ENCODE data around the gene KDF1. TPM values are rescaled to one million over a fixed set of nuclear protein-coding genes. Genes with fewer than 3 reads are reported as not detected.
"Not testable (repeated sequence)": the region's sequence is repeated elsewhere in the genome, so short reads cannot be mapped to it uniquely, and the experiment has no call there.

KDF1 gene
- total RNA-seq, 4 donors from 2014 or later = 13.2 to 40.1 (median 31.8) TPM

DNA sequence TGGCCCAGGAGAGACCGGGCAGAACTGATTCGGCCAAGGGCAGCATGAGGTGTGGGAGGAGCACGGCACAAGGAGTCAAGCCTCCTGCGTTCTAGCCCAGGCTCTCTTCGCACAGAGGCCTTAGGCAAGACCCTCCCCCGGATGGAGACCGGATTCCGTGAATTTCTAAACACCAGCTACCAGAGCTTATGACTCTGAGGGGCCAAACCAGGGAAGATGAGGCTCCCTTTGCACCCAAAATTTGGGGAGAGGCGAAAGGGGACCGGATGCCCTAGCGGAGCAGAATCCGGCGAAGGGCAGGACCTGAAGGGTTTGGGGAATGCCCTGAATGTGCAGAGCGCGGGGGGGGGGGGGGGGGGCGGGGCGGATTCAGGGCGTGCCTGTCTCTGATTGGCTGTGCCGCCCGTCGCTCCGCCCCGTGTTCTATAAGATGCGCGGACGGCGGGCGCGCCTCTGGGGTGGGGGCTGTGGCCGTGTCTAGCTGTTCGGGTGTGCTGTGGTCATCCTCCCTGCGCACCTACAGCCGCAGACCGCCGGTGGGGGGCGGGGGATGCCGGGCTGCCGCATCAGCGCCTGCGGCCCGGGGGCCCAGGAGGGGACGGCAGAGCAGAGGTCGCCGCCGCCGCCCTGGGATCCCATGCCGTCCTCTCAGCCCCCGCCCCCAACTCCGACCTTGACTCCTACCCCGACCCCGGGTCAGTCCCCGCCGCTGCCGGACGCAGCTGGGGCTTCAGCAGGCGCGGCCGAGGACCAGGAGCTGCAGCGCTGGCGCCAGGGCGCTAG lies 33.2 kb upstream of the KDF1 start, which contains the start of gene TRNP1:
Gene TRNP1 (plus strand): TSS at position 456 of the 783 bp plus-strand sequence. CDS start 95 bp downstream, at position 551.
- no peaks in the 10 kb centered on the region for H3K9me3 ChIP-seq
- no peaks in the 10 kb centered on the region for H3K36me3 ChIP-seq
- H3K27ac ChIP-seq = peak within 1 kb of the TSS in 3 of 4 donors; percentile 30 to 74 (median 66)
- peak; percentile 68 to 80 (median 79) for DNase-seq
- H3K4me1 ChIP-seq = peaks cover 0 to 33% (median 8%) of the 10 kb centered on the region in 4 donors
- peak in 1 of 2 donors; percentile 17 for TF ChIP-seq POLR2A (IDR thresholded peaks at IDR 0.05)
- TF ChIP-seq, protein P1, sequence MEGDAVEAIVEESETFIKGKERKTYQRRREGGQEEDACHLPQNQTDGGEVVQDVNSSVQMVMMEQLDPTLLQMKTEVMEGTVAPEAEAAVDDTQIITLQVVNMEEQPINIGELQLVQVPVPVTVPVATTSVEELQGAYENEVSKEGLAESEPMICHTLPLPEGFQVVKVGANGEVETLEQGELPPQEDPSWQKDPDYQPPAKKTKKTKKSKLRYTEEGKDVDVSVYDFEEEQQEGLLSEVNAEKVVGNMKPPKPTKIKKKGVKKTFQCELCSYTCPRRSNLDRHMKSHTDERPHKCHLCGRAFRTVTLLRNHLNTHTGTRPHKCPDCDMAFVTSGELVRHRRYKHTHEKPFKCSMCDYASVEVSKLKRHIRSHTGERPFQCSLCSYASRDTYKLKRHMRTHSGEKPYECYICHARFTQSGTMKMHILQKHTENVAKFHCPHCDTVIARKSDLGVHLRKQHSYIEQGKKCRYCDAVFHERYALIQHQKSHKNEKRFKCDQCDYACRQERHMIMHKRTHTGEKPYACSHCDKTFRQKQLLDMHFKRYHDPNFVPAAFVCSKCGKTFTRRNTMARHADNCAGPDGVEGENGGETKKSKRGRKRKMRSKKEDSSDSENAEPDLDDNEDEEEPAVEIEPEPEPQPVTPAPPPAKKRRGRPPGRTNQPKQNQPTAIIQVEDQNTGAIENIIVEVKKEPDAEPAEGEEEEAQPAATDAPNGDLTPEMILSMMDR (IDR thresholded peaks at IDR 0.05) = no peak
- H3K4me3 ChIP-seq = peak within 1 kb of the TSS; percentile 42 to 85 (median 67)
- peaks cover 0 to 7% of the 10 kb centered on the region in 2 donors for H3K27me3 ChIP-seq

DNA sequence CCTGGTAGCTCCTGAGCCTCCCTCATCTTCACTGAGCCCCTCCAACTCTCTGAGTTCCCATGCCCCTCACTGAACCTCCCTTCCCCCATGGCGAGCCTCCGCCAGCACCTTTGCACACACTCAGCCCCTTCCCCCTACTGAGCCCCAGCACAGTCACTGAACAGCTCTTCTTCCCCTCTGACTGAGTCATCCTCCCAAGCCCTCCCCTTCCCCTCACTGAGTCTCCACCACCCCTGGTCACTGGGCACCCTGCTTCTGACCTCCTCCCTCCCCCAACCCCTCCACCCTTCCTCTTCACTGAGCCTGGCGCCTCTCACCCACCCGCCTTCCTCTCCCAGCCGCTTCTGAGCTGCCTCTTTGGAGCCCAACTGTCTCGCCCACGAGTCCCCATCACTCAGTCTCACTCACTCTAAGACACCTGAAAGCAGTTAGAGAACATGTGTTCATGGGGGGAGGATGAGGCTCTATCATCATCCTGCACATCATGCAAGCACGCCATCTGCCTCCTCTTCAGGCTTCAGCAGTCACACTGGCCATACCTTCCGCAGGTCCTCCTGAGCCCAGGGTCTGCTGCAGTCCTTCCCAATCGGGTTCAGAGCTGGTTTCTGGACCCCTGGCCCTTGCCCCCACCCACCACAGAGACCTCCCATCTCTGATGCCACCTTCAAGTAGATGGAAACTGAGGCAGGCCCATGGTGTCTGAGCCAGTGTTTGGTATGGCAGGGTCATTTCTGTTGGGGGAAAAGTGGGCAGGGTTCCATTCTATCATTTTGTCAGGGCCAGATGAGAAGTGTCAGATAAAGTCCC lies 31.2 kb upstream of the KDF1 start:
- Histone ChIP-seq H3K9me3 (no peaks in the 10 kb centered on the region), H3K27ac (peak overlapping the region in 1 of 4 donors; percentile 50), H3K4me1 (peaks cover 0 to 20% (median 6%) of the 10 kb centered on the region in 4 donors), H3K4me3 (no peak overlapping the region), H3K27me3 (peaks cover 0 to 7% of the 10 kb centered on the region in 2 donors), H3K36me3 (no peaks in the 10 kb centered on the region)
- TF ChIP-seq POLR2A (IDR thresholded peaks at IDR 0.05) = no peak
- TF ChIP-seq, protein P1 (IDR thresholded peaks at IDR 0.05) = no peak
- no peak for DNase-seq

DNA sequence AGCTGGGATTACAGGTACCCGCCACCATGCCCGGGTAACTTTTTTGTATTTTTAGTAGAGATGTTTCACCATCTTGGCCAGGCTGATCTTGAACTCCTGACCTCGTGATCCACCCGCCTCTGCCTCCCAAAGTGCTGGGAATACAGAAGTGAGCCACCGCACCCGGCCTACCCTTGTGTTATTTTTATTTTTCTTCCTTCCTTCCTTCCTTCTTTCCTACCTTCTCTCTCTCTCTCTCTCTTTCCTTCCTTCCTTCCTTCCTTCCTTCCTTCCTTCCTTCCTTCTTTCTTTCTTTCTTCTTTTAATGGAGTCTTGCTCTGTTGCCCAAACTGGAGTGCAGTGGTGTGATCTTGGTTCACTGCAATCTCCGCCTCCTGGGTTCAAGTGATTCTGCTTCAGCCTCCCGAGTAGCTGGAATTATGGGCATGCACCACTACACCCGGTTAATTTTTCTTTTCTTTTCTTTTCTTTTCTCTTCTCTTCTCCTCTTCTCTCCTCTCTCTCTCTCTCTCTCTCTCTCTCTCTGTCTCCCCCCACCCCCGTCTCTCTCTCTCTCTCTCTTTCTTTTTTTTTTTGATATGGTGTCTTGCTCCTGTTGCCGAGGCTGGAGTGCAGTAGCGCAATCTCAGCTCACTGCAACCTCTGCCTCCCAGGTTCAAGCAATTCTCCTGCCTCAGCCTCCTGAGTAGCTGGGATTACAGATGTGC lies 29.3 kb upstream of the KDF1 start:
- DNase-seq, H3K27ac ChIP-seq, H3K9me3 ChIP-seq, H3K36me3 ChIP-seq, H3K4me3 ChIP-seq, H3K27me3 ChIP-seq: not testable (repeated sequence)
- H3K4me1 ChIP-seq = peaks cover 0 to 13% (median 5%) of the 10 kb centered on the region in 4 donors

DNA sequence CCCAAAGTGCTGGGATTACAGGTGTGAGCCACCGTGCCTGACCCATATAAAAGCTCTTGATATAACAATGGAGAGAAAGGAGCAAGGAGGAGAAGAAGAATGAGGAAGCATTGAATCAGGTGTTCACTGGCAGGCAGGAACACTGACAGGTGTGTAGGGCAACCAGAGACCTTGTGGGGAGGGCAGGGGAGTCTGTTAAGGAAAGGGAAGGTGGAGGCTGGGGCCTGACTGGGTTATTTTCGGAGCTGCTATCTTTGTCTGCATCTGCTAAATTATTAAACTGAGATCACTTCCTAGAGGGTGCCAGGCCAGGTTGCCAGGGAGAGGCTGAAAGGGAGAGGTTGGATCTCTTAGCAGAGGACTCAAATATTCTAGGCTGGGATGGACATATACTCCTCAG lies 26.4 kb upstream of the KDF1 start:
- no peaks in the 10 kb centered on the region for H3K27me3 ChIP-seq
- H3K9me3 ChIP-seq = no peaks in the 10 kb centered on the region
- no peak overlapping the region for H3K4me3 ChIP-seq
- no peak for TF ChIP-seq POLR2A (IDR thresholded peaks at IDR 0.05)
- TF ChIP-seq, protein P1 (IDR thresholded peaks at IDR 0.05) = no peak
- H3K4me1 ChIP-seq = no peaks in the 10 kb centered on the region
- H3K27ac ChIP-seq = no peak overlapping the region
- no peak for DNase-seq
- no peaks in the 10 kb centered on the region for H3K36me3 ChIP-seq

DNA sequence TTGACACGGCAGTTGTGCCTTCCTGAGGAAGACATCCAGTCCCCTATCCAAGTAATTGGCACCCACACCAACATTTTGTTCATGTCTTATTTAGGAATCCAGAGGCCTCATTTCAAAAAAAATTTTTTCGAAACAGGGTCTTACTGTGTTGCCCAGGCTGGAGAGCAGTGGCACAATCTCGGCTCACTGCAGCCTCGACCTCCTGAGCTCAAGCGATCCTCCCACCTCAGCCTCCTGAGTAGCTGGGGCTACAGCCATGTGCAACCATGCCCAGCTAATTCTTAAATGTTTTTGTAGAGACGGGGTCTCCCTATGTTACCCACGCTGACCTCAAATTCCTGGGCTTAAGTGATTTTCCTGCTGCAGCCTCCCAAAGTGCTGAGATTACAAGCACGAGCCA lies 24.0 kb upstream of the KDF1 start:
- Histone ChIP-seq H3K4me3 (no peak overlapping the region), H3K27ac (no peak overlapping the region)
- TF ChIP-seq, protein P1 (IDR thresholded peaks at IDR 0.05) = no peak
- TF ChIP-seq POLR2A (IDR thresholded peaks at IDR 0.05) = no peak

More for the DNA sequence above, 24.0 kb upstream of the KDF1 start:
- no peaks in the 10 kb centered on the region for H3K27me3 ChIP-seq
- no peaks in the 10 kb centered on the region for H3K9me3 ChIP-seq
- no peaks in the 10 kb centered on the region for H3K36me3 ChIP-seq
- no peaks in the 10 kb centered on the region for H3K4me1 ChIP-seq
- DNase-seq = no peak
